Stimulated activated CD4-positive, alpha-beta T cell treated with anti-CD3 and anti-CD28 coated beads, Interleukin-2, amount 100 ng/mL, for 24 hours (primary cell): Measurements from ENCODE around the gene OPTN.
"Not testable (repeated sequence)": the region's sequence is repeated elsewhere in the genome, so short reads cannot be mapped to it uniquely, and the experiment has no call there.

Experiments
- DNase-seq, 2 donors: peaks; one replicate each; pipeline ENCODE4 v3.0.0-alpha.2; 2020

OPTN gene

GRCh38 chr10:13099666-13100348, at the start of gene OPTN:
Gene OPTN, plus strand, starts transcription at chr10:13100163. Its CDS starts 8,960 bp downstream, at chr10:13109123.
- DNase-seq: peak; percentile 78 to 81

- DNase-seq: no peak
These were observed 48.8 kb upstream of the OPTN start for GRCh38 chr10:13051126-13051694.

- not testable (repeated sequence) for DNase-seq
These were observed 46.8 kb upstream of the OPTN start for GRCh38 chr10:13053208-13053607.

GRCh38 chr10:13053794-13054462, 46.0 kb upstream of the OPTN start:
- no peak for DNase-seq

- no peak for DNase-seq
These were observed 45.1 kb upstream of the OPTN start for GRCh38 chr10:13054844-13055243.

GRCh38 chr10:13056456-13057077, 43.4 kb upstream of the OPTN start:
- no peak for DNase-seq

- DNase-seq: no peak
These were observed 37.2 kb upstream of the OPTN start for GRCh38 chr10:13062803-13063202.

GRCh38 chr10:13066527-13066926, 33.4 kb upstream of the OPTN start:
- no peak for DNase-seq

- no peak for DNase-seq
These were observed 32.5 kb upstream of the OPTN start for GRCh38 chr10:13067431-13067830.

- DNase-seq: no peak
These were observed 31.9 kb upstream of the OPTN start for GRCh38 chr10:13068071-13068470.

GRCh38 chr10:13068484-13068883, 31.5 kb upstream of the OPTN start:
- DNase-seq: no peak

- no peak for DNase-seq
These were observed 27.6 kb upstream of the OPTN start for GRCh38 chr10:13072339-13072738.

- peak; percentile 59 to 73 for DNase-seq
These were observed 25.2 kb upstream of the OPTN start for GRCh38 chr10:13074563-13075451.

GRCh38 chr10:13078912-13079775, 20.8 kb upstream of the OPTN start:
- no peak for DNase-seq

GRCh38 chr10:13079776-13080050, 20.2 kb upstream of the OPTN start:
- no peak for DNase-seq

GRCh38 chr10:13080643-13081042, 19.3 kb upstream of the OPTN start:
- DNase-seq: no peak

- not testable (repeated sequence) for DNase-seq
These were observed 16.3 kb upstream of the OPTN start for GRCh38 chr10:13083700-13084099.

- DNase-seq: no peak
These were observed 13.9 kb upstream of the OPTN start for GRCh38 chr10:13086056-13086455.

GRCh38 chr10:13087601-13087985, 12.4 kb upstream of the OPTN start:
- no peak for DNase-seq

- no peak for DNase-seq
These were observed 11.9 kb upstream of the OPTN start for GRCh38 chr10:13087986-13088618.

GRCh38 chr10:13089345-13089744, 10.6 kb upstream of the OPTN start:
- DNase-seq: no peak

- DNase-seq: no peak
These were observed 9.7 kb upstream of the OPTN start for GRCh38 chr10:13090289-13090688.
